Activated CD4-positive, alpha-beta T cell treated with anti-CD3 and anti-CD28 coated beads for 36 hours (primary cell): ENCODE measurements around the gene FAM217B. TPM values are rescaled to one million over a fixed set of nuclear protein-coding genes. Genes with fewer than 3 reads are reported as not detected.

ENCODE experiments used
- ATAC-seq: fragments of 200-7000 bp; cut with Tn5 transposase; one replicate; pipeline ENCODE4 v1.10.0; 2021; ENCODE audit warnings: mild to moderate bottlenecking, moderate library complexity
- CTCF ChIA-PET: fragments of 350-600 bp; sonication (Branson Sonifier 250); formaldehyde crosslinking; loops from one replicate; lab custom pipeline; 2021; ENCODE audit warnings: antibody characterized with exemption; lab: Charles Lee
- POLR2A ChIA-PET: fragments of 350-600 bp; sonication (Branson Sonifier 250); formaldehyde crosslinking; loops from one replicate; lab custom pipeline; 2021; ENCODE audit warnings: antibody characterized with exemption, inconsistent platforms; lab: Charles Lee
- DNase-seq: peaks from one replicate; pipeline ENCODE4 v3.0.0-alpha.2; 2020
- H3K27ac Mint-ChIP-seq: one replicate; pipeline ENCODE4 v1.8.0; 2021; ENCODE audit warnings: mixed read lengths
- H3K27me3 Mint-ChIP-seq: one replicate; pipeline ENCODE4 v1.8.0; 2021; ENCODE audit warnings: mixed read lengths
- H3K36me3 Mint-ChIP-seq: one replicate; pipeline ENCODE4 v1.8.0; 2021; ENCODE audit warnings: low read depth, mixed read lengths
- H3K4me1 Mint-ChIP-seq: one replicate; pipeline ENCODE4 v1.8.0; 2021; ENCODE audit warnings: mixed read lengths
- H3K4me3 Mint-ChIP-seq: one replicate; pipeline ENCODE4 v1.8.0; 2021; ENCODE audit warnings: mild to moderate bottlenecking, moderate library complexity, mixed read lengths
- H3K9me3 Mint-ChIP-seq: one replicate; pipeline ENCODE4 v1.8.0; 2021; ENCODE audit warnings: low read depth, mixed read lengths
- intact Hi-C, 2 experiments: fragments of 100-400 bp; cut with DNase I in 1 of 2; cut with micrococcal nuclease in 1 of 2; formaldehyde crosslinking; loops; one replicate each; pipeline versions ENCODE4 v1.14.2 to v1.15.1; 2022 to 2024; cut with DNase I, micrococcal nuclease
- total RNA-seq, 2 experiments: library from RNA; stranded (reverse); gene quantifications; one replicate each; pipeline ENCODE4 v1.2.3, GENCODE V29; 2021

Gene FAM217B
- total RNA-seq, 2 experiments from 2014 or later: 25.6 to 33.2 TPM

GRCh38 chr20:59997896-59998295 lies 57.7 kb downstream of the FAM217B start:
- Mint-ChIP-seq H3K27ac (no peak overlapping the region), H3K27me3 (peaks cover 3% of the 10 kb centered on the region), H3K9me3 (no peaks in the 10 kb centered on the region), H3K4me1 (peaks cover 3% of the 10 kb centered on the region), H3K36me3 (peaks cover 3% of the 10 kb centered on the region), H3K4me3 (no peak overlapping the region)
- intact Hi-C loops: no loop called here
- CTCF ChIA-PET: no interaction called here
- no peak for ATAC-seq
- POLR2A ChIA-PET: no interaction called here
- DNase-seq: no peak

Other genes starting within 250 kb of the FAM217B start
- gene SYCP2, start 6.8 kb upstream of the FAM217B start, total RNA-seq: 1 to 10 TPM; 1.5 to 2.1 TPM
- gene PPP1R3D, start 84 bp upstream of the FAM217B start, total RNA-seq: 1 to 10 TPM; 4.4 to 4.7 TPM
- gene CDH26, start 18.0 kb downstream of the FAM217B start, total RNA-seq: under 1 TPM; 0.88 to 0.91 TPM